Glomerular visceral epithelial cell (primary cell): ENCODE results near the gene IBTK.
"Not testable (repeated sequence)": the region's sequence is repeated elsewhere in the genome, so short reads cannot be mapped to it uniquely, and the experiment has no call there.

Experiments
- DNase-seq: peaks from one replicate; pipeline ENCODE4 v3.0.0-alpha.2; 2016; ENCODE audit errors: extremely low spot score

The IBTK gene, protein sequence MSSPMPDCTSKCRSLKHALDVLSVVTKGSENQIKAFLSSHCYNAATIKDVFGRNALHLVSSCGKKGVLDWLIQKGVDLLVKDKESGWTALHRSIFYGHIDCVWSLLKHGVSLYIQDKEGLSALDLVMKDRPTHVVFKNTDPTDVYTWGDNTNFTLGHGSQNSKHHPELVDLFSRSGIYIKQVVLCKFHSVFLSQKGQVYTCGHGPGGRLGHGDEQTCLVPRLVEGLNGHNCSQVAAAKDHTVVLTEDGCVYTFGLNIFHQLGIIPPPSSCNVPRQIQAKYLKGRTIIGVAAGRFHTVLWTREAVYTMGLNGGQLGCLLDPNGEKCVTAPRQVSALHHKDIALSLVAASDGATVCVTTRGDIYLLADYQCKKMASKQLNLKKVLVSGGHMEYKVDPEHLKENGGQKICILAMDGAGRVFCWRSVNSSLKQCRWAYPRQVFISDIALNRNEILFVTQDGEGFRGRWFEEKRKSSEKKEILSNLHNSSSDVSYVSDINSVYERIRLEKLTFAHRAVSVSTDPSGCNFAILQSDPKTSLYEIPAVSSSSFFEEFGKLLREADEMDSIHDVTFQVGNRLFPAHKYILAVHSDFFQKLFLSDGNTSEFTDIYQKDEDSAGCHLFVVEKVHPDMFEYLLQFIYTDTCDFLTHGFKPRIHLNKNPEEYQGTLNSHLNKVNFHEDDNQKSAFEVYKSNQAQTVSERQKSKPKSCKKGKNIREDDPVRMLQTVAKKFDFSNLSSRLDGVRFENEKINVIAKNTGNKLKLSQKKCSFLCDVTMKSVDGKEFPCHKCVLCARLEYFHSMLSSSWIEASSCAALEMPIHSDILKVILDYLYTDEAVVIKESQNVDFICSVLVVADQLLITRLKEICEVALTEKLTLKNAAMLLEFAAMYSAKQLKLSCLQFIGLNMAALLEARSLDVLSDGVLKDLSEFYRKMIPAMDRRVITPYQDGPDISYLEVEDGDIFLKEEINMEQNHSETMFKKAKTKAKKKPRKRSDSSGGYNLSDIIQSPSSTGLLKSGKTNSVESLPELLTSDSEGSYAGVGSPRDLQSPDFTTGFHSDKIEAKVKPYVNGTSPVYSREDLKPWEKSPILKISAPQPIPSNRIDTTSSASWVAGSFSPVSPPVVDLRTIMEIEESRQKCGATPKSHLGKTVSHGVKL (N-terminal part only)

DNA sequence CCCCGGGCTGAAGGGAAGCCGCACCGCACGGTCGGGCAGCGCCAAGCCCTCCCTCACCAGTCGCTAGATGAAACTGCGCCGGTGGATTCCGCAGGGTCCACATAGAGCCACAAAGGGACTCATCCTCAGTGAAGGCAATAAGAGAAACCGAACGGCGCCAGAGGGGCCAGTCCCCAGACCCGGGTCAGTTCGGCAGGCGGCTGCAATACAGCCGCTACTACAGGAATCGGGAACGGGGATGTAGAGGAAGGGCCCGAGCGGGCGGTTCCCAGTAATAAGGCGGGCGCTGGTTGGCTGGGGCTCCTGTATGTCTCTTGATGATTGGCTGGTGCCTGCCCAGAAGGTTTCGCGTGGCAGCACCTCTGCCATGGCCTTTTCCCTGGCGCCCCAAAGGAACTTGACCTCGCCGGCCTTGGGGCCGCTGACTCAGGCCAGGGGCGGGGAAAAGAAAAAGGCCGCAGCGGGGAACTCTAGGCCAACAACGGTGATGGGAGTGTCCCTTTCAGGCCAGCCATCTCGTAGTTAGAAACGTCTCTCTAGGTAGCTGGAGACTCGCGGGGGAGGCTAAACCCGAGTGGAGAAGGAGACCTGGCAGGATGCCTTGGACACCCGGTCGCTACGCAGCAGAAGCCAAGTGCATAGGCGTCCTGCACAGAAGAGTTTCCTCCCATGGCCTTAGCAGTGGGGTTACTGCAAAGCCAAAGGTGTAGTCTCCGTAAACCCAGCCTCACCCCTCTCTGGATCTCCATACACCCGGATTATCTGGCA is at the start of gene IBTK:
Gene IBTK, minus strand, starts transcription at position 240 of the 768 bp plus-strand sequence. CDS start 7,258 bp downstream, outside the sequence.
- peak; percentile 97 for DNase-seq

DNA sequence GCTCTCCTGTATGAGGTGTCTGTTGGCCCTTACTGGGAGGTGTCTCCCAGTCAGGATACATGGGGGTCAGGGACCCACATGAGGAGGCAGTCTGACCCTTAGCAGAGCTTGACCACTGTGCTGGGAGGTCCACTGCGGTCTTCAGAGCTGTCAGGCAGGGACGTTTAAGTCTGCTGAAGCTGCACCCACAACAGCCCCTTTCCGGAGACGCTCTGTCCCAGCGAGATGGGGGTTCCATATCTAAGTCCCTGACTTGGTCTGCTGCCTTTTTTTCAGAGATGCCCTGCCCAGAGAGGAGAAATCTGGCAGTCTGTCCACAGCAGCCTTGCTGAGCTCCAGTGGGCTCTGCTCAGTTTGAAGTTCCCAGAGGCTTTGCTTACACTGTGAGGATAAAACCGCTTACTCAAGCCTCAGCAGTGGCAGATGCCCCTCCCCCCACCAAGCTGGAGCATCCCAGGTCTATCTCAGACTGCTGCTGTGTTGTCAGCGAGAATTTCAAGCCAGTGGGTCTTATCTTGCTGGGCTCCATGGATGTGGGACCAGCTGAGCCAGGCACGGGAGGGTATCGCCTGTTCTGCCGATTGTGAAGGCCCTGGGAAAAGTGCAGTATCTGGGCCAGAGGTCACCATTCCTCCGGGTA is 36.3 kb upstream of the IBTK start:
- no peak for DNase-seq

DNA sequence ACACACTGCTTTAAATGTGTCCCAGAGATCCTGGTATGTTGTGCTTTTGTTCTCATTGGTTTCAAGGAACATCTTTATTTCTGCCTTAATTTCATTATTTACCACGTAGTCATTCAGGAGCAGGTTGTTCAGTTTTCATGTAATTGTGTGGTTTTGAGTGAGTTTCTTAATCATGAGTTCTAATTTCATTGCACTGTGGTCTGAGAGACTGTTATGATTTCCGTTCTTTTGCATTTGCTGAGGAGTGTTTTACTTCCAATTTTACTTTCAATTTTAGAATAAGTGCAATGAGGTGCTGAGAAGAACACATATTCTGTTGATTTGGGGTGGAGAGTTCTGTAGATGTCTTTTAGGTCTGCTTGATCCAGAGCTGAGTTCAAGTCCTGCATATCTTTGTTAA is 34.0 kb upstream of the IBTK start:
- DNase-seq = not testable (repeated sequence)

DNA sequence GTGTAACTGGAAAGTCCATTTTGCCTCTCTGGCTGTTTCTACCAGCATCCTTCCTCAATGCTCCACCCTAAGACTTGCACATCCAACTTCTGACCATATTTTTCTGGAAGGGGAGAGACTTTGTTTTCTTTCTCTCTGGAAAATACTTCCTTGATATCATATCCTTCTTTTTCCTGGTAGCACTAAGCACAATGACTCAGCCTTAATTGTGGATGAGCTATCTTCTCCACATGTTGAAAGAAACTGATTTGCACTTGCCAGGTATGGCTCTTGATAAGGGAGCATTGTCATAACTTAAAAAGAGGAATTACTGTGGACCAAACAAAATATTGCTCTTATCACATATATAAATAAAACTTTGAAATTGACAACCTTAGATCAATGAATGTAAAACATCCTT is 30.1 kb upstream of the IBTK start:
- DNase-seq = no peak

DNA sequence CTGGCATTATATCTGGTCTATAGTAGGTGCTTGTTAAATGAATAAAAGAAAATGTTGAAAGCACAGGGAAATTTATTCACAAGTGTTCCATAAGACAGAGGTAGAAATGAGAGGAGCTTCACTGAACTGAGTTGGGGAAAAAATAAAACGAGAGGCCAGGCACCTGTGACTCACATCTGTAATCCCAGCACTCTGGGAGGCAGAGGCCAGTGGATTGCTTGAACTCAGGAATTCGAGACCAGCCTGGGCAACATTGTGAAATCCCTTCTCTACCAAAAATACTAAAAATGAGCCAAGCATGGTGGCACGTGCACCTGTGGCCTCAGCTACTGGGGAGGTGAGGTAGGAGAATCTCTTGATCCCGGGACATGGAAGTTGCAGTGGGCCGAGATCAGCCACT is 28.1 kb upstream of the IBTK start:
- DNase-seq = no peak

DNA sequence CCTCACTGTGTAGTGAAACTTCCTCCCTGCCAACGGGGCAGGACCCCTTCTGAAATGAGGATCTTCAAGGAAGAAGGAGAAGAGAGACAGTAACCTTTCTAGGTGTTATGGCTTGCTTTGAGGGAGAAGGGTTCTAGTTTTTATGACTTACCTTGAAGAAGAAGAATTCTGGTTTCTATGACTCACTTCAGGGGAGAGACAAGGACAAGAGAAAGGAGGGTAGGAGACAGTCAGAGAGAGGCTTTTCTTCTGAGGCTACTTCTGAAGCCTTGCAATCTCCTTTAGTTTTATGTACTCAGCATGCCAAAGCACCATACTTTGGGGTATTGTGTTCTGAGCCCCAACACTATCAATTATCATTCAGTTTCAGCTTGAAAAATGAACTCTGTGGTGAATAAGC is 25.8 kb upstream of the IBTK start:
- no peak for DNase-seq

DNA sequence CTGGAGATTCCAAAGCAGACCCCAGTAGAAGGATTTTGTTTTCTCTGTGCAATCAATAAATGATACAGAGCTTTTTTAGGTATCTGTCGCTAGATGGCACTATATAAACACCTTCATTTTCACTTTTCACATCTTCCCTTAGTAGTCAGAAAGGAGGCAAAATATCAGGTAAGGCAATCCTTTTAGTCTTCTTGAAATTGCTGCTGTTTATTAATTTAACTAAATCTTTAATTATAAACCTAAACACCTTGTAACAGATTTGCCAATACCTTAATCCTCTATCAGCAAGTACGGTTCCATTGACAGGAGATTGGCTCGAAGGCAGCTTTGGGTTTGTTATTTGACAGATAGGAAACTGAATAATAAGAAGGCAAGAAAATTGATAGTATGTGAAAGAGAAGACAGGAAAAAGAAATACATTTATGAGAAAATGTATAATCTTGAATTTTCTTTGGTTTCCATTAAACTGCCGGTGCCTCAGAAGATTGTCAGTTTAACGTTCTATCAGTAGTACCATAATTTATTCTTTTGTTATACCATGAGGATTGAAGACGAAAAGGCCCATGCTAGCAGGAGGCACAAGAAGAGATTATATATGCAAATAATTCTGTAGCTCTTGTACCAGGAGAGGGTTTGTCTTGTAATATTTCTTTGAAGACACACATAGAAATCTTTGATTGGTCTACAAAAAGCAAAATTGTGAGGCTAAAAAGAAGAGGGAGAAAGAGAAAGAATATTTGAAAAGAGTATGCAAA is 23.5 kb upstream of the IBTK start:
- peak; percentile 39 for DNase-seq

DNA sequence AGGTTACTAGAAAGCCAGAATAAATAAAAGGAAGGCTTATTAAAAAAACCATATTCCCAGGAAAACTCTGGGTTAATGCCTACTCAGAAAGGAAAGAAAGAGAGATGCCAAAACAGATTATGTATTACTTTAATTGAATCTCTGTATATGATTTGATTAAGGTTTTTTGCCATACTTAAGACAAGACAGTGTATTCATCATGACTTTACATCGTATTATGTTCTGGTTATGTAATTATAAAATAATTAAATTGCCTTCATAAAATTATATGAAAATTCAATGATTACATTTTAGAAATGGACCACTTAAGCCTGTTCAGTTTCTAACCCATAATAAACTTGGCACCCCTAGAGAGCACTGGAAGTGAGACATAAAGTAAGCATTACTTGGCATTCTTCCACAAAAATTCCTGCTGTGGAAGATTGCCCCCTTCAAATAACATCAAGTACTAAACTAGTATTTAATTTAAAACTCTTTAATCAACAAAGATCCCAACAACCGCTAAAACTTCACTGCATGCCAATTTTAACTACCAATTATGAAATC is 20.8 kb upstream of the IBTK start:
- no peak for DNase-seq

DNA sequence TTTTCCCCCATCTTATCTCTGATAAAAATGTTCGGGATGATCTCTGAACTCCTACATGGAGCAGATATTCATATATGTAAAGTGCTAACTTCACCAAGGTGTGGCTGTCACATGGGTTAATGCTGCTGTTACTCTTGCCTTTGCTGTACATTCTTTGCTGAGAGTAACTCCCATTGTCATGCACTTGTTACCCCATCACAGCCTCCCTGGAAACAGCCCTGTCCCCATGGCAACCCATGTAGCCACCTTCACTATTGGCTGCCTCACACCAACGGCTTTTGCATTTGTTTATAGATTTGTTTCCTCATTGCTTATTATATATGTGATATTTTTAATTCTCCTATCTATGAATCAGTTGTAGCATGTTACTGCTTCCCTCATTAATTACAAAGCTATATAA is 17.3 kb upstream of the IBTK start:
- DNase-seq = no peak

DNA sequence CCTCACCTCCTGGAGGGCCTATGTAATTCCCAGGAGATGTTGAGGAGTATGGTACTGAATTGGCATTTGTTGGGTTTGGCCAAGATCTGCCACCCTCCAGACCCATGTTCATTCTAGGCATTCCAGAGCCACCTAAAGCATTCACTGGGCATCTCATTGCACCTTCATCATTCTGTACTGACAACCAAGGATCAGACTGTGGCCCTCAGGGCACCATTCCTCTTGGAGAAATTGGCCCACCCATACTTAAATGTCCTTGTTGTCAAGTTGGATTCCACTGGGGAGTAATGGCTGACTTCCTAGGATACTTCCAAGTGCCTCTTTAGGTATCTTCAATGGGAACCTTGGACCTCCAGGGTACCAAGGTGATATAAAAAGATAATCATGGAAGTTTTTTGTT is 16.8 kb upstream of the IBTK start:
- DNase-seq = no peak

DNA sequence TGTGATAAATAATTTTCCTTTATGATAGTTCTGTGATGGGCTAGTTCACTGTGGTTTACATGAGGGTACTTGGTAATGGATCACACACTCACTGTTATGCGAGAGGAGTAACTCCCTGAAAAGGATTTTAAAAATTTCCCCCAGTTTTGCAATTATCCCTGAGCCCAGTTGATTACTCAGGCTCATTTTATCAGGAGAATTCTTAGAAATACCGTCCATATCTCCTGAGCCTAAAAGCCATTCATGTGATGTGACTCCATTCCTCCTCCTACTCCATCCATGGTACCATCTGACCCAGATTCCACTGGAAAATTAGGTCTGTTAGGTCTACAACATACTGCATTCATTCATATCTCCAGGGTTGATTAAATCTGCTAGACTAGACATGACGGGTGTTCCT is 16.4 kb upstream of the IBTK start:
- DNase-seq = no peak

DNA sequence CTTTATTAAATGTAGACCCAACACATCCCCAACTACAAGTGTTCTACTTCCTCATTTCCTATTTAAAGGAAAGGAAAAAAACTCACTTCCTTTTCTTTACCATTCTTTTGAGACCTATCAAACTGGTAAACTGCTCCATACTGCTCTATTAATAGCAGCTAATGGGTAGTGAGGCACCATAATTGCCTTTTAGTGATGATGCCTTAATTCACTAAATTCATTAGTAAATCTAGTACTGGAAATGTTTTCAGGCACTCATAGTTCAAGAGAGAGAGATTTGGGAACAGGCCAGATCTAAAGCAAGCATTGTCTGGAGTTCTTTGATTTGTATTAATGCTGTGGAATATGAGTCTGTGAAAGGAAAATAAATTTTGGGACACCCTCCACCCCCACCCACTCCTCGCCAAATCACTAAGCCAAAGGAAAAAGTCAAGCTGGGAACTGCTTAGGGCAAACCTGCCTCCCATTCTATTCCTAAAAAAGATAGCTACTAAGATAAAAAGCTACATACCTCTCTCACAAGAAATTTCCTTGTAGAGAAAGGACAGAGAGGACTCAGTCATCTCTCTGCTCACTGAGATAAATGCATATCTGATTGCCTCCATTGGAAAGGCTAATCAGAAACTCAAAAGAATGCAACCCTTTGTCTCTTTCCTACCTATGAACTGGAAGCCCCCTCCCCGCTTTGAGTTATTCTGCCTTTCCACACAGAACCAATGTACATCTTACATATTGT is 13.6 kb upstream of the IBTK start:
- DNase-seq = no peak

DNA sequence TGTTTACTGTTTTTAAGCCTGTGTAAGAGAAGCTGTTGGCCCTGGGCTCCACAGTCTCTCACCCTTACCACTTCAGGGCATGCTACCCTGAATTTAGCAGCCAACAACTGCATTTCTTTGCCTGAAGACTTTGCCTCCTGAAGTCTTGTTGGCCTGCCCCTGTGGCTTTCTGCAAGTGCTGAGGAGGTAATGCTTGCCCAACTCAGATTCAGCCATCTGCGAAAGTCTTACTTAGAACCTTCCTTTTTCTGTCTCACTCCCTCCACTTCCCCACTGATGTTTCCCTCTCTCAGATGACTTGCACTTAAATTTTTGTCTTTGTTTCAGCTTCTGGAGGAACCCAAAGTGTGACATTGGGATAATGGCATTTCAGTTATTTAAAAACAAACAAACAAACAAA is 11.8 kb upstream of the IBTK start:
- no peak for DNase-seq

DNA sequence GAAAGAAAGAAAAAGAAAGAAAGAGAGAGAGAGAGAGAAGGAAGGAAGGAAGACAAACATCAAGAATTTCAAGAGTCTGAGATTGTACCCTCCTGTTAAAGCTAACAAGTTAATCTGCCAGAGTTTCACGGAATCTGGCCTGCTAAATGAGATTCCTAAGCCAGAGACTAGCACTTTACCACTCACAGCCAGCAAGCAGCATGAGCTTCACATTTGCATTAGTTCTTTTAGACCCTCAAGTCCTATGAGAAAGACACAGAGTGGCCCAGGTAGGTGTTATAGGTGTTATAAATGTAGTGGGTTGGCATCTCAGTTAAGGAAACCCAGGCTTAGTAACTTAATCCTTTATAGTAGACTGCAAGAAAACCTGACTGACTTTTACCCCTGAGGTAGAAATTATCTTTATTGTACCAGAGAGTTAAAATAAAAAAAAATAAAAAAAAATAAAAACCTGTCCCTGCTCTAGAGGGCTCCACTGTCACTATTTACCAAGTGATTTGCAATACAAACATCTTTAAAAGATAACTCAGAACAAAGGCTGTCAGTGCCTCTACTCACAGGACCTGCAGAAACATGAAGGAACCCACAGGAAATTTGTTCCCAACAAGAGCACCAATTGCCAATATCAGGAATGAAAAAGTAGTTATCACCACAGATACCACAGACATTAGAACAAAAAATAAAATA is 9.7 kb upstream of the IBTK start:
- no peak for DNase-seq

DNA sequence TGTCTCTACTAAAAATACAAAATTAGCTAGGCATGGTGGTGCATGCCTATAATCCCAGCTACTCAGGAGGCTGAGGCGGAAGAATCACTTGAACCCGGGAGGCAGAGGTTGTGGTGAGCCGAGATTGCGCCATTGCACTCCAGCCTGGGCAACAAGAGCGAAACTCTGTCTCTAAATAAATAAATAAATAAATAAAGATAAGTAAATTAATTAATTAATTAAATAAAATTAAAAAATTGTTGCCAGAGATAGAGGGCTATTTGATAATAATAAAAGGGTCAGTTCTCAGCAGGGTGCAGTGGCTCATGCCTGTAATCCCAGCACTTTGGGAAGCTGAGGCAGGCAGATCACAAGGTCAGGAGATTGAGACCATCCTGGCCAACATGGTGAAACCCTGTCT is 7.2 kb upstream of the IBTK start:
- DNase-seq = not testable (repeated sequence)

DNA sequence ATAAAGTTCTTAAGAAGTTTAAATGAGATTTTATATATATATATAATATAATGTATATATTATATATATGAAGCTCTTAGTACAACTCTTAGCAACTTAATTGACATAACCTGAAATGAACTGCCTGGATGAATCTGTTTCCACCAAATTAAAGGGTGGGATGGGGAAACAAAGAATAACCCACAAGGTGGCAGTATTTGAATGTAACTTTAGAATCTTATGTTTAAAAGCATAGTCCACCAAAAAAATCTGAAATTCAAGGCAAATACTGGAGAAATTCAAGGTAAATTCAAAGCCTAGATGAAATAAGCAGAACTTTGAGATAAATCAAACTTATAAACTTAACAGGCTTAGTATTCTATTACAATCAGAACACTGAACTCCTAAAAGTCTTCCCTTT is 4.4 kb upstream of the IBTK start:
- peak; percentile 47 for DNase-seq

DNA sequence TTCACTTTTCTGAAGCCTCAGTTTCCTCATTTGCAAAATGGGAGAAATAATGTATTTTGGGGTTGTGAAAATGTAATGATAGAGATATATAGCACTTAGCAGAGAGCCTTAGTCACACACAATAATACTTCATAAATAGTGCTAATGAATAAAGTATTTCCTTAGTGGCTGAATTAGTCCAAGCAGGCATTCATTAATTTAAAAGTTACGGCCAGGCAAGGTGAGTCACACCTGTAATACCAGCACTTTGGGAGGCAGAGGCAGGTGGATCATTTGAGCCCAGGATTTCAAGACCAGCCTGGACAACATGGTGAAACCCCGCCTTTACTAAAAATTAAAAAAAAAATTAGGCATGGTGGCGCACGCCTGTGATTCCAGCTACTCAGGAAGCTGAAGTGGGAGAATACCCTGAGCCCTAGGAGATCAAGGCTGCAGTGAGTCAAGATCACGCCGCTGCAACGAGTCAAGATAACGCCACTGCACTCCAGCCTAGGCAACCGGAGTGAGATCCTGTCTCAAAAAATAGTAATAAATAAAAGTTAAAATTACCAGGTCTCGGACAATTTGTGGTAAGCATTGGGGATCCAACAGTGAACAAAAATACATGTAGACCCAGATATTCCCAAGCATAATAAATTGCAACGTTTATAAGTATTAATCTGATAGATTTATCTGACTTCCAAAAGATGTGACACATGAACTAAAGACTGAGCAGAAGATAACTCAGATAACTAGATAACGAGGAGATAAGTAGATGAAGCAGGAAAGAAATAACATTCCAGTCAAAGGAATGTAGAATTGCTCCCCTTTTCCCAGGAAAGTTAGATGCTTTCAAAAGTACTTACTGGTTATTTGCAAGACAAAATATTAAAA is 2.1 kb upstream of the IBTK start:
- no peak for DNase-seq

DNA sequence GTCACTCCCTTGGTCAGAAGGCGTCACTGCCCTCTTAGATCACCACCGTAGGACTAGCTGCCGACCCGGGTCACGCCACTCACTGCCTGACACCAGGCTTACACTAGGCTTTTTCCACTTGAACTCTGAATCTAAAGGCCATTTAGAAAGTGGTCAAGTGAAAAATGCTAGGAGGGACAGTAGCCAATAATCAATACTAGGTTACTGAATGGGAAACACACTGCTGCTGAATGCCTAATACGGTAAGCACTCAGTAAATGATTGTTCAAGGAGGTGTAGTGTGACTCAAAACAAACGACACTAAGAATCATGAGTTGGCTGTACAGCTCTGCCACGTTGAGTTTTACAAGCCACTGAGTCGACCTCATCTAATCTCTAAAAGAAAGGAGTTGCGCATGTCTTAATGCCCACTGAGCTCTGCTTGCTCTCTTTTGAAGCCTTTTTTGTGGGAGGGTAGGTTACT is 760 bp upstream of the IBTK start:
- peak; percentile 72 for DNase-seq
